HCT116 (cell line): ENCODE measurements around the gene SYTL3. TPM values are rescaled to one million over a fixed set of nuclear protein-coding genes. Genes with fewer than 3 reads are reported as not detected.

Experiments used
- ATAC-seq: fragments of 200-7000 bp; cut with Tn5 transposase; 2 replicates; pipeline ENCODE4 v1.9.1; 2020; ENCODE audit warnings: mild to moderate bottlenecking, moderate library complexity
- BruUV-seq: library from RNA; stranded (reverse); fragments of 400-500 nt; replicated peaks from 2 replicates; lab custom pipeline; 2021; lab: Mats Ljungman, UMichigan
- CTCF ChIA-PET: fragments of 300-600 bp; sonication (Branson Sonifier 250); formaldehyde crosslinking; loops from one replicate; lab custom pipeline; 2021; ENCODE audit warnings: antibody characterized with exemption; lab: Charles Lee
- POLR2A ChIA-PET: fragments of 300-600, 350-600 bp; sonication (Branson Sonifier 250); formaldehyde crosslinking; loops from one replicate; lab custom pipeline; 2021; ENCODE audit warnings: antibody characterized with exemption; lab: Charles Lee
- RAD21 ChIA-PET, 2 experiments: fragments of 300-600 bp; sonication (Branson Sonifier 250); formaldehyde crosslinking; loops; one replicate each; lab custom pipeline; 2023; ENCODE audit warnings: low total read pairs in 2 of 2; ENCODE audit not compliant: uncharacterized antibody in 2 of 2, unreplicated experiment in 2 of 2, low non-redundant PET in 1 of 2; lab: Charles Lee
- DNase-seq: peaks from one replicate; pipeline ENCODE4 v3.0.0-alpha.2; 2010; ENCODE audit warnings: low read depth, low spot score
- H2AFZ ChIP-seq: fragments of 200-600 bp; shearing (Covaris generic), sonication (generic); 2 replicates; pipeline ENCODE4 v1.6.1; 2017; ENCODE audit warnings: low read depth, mixed run types, mixed read lengths, antibody characterized with exemption, low read length; ENCODE audit not compliant: poor library complexity, severe bottlenecking
- H3K27ac ChIP-seq: 2 replicates; pipeline ENCODE4 v1.5.1; 2012; ENCODE audit warnings: low read depth, low read length
- H3K27me3 ChIP-seq: fragments of 200-600 bp; sonication (generic); 2 replicates; pipeline ENCODE4 v1.6.1; 2016; ENCODE audit warnings: mixed run types, low read length, mixed read lengths; ENCODE audit not compliant: insufficient read depth
- H3K36me3 ChIP-seq, 2 experiments: fragments of 200-500 bp in 1 of 2; fragments of 200-600 bp in 1 of 2; sonication (Bioruptor generic) in 1 of 2; sonication (generic) in 1 of 2; 2 replicates each; pipeline versions ENCODE4 v1.5.1 to v1.6.1; 2014 to 2016; ENCODE audit warnings: low read length in 2 of 2, inconsistent platforms in 1 of 2, mixed read lengths in 1 of 2, mixed run types in 1 of 2; ENCODE audit not compliant: insufficient read depth in 2 of 2, control insufficient read depth in 1 of 2
- H3K4me1 ChIP-seq, 2 experiments: fragments of 200-600 bp in 1 of 2; sonication (generic) in 1 of 2; 2 replicates each; pipeline versions ENCODE4 v1.5.1 to v1.6.1; 2012 to 2017; ENCODE audit warnings: low read length in 2 of 2, inconsistent platforms in 1 of 2, mild to moderate bottlenecking in 1 of 2, mixed read lengths in 1 of 2, mixed run types in 1 of 2, moderate library complexity in 1 of 2; ENCODE audit not compliant: insufficient read depth in 2 of 2, control insufficient read depth in 1 of 2
- H3K4me2 ChIP-seq: fragments of 200-600 bp; sonication (generic); 2 replicates; pipeline ENCODE4 v1.6.1; 2017; ENCODE audit warnings: mixed run types, low read length, mixed read lengths
- H3K4me3 ChIP-seq, 2 experiments: fragments of 200-600 bp in 1 of 2; sonication (generic) in 1 of 2; replicated peaks in 1 of 2; 2 replicates each; pipeline ENCODE4 v1.5.1; 2011 to 2016; ENCODE audit warnings: low read length in 2 of 2, control low read depth in 1 of 2, low read depth in 1 of 2, mild to moderate bottlenecking in 1 of 2, mixed read lengths in 1 of 2, mixed run types in 1 of 2
- H3K79me2 ChIP-seq: fragments of 200-600 bp; sonication (generic); 2 replicates; pipeline ENCODE4 v1.6.1; 2017; ENCODE audit warnings: mild to moderate bottlenecking, mixed run types, low read length, moderate library complexity, mixed read lengths; ENCODE audit not compliant: insufficient read depth
- H3K9ac ChIP-seq: fragments of 200-600 bp; sonication (generic); 2 replicates; pipeline ENCODE4 v1.6.1; 2016; ENCODE audit warnings: low read length, mixed read lengths
- H3K9me2 ChIP-seq: fragments of 200-600 bp; sonication (generic), shearing (Covaris generic); 2 replicates; pipeline ENCODE4 v1.6.1; 2017; ENCODE audit warnings: mixed run types, mild to moderate bottlenecking, moderate library complexity; ENCODE audit not compliant: insufficient read depth
- H3K9me3 ChIP-seq, 2 experiments: fragments of 200-500 bp in 1 of 2; fragments of 200-600 bp in 1 of 2; sonication (Bioruptor generic) in 1 of 2; sonication (generic) in 1 of 2; 2 replicates each; pipeline ENCODE4 v1.6.1; 2014 to 2017; ENCODE audit warnings: low read length in 2 of 2, mixed read lengths in 2 of 2, inconsistent platforms in 1 of 2, low read depth in 1 of 2, mild to moderate bottlenecking in 1 of 2, mixed run types in 1 of 2, moderate library complexity in 1 of 2; ENCODE audit not compliant: control insufficient read depth in 1 of 2, insufficient read depth in 1 of 2
- H4K20me1 ChIP-seq: fragments of 200-600 bp; sonication (generic), shearing (Covaris generic); 2 replicates; pipeline ENCODE4 v1.6.1; 2017; ENCODE audit warnings: mixed run types, mild to moderate bottlenecking, moderate library complexity; ENCODE audit not compliant: insufficient read depth
- ATF3 ChIP-seq: IDR thresholded peaks from 2 replicates; pipeline ENCODE4 v1.6.1; 2012
- CBX3 ChIP-seq: IDR thresholded peaks from 2 replicates; pipeline ENCODE4 v1.6.1; 2012; ENCODE audit warnings: low read depth
- CEBPB ChIP-seq: IDR thresholded peaks from 2 replicates; pipeline ENCODE4 v1.6.1; 2012; ENCODE audit warnings: low read depth
- EGR1 ChIP-seq: IDR thresholded peaks from 2 replicates; pipeline ENCODE4 v1.6.1; 2012; ENCODE audit warnings: low read depth
- ELF1 ChIP-seq: IDR thresholded peaks from 2 replicates; pipeline ENCODE4 v1.6.1; 2012; ENCODE audit warnings: low read depth, borderline replicate concordance
- EZH2phosphoT487 ChIP-seq: fragments of 200-600 bp; IDR thresholded peaks from 2 replicates; pipeline ENCODE4 v1.6.1; 2018; ENCODE audit warnings: antibody characterized with exemption, borderline replicate concordance
- FOSL1 ChIP-seq: IDR thresholded peaks from 2 replicates; pipeline ENCODE4 v1.6.1; 2012; ENCODE audit warnings: low read depth
- JUND ChIP-seq: IDR thresholded peaks from 2 replicates; pipeline ENCODE4 v1.6.1; 2012
- SIN3A ChIP-seq: IDR thresholded peaks from 2 replicates; pipeline ENCODE4 v1.6.1; 2012; ENCODE audit warnings: low read depth
- YY1 ChIP-seq: IDR thresholded peaks from 2 replicates; pipeline ENCODE4 v1.6.1; 2011; ENCODE audit warnings: low read length, low read depth, moderate library complexity, mild to moderate bottlenecking; ENCODE audit not compliant: insufficient replicate concordance; ENCODE audit errors: extremely low read depth
- ZFX ChIP-seq: fragments of 450-650 bp; IDR thresholded peaks from 2 replicates; pipeline ENCODE4 v1.6.1; 2017
- intact Hi-C: fragments of 100-400 bp; cut with micrococcal nuclease; formaldehyde crosslinking; loops from 2 replicates; pipeline ENCODE4 v1.10.0; 2022
- total RNA-seq: library from RNA; stranded (reverse); gene quantifications from one replicate; pipeline ENCODE4 v1.2.1, GENCODE V29; 2021; ENCODE audit not compliant: unreplicated experiment
- TF ChIP-seq, protein P1 (sequence below): IDR thresholded peaks from 2 replicates; pipeline ENCODE4 v1.6.1; 2012; ENCODE audit warnings: low read depth
- TF ChIP-seq, protein P2 (sequence below): IDR thresholded peaks from 2 replicates; pipeline ENCODE4 v1.6.1; 2012

Gene SYTL3
- total RNA-seq, 1 experiment from 2014 or later: 55.3 TPM

DNA sequence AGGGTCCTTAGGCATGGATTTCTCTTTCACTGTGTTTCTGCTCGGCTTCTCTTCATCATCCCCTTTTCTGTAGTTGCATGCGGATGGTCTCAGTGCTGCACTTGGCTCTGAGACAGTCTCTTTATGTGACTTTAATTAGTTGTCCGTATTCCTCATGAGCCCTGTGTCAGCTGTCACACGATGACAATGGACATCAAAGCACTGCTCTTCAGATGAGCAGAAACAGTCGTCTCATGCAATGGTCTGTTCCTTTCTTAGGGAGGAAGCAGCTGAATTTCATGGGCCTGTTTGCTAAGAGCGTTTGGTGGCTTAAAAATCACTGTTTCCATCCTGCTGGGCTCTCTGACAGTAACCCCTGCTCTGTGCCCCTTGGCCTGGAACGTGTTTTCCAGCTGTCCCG is 64.9 kb downstream of the SYTL3 start:
- H2AFZ ChIP-seq: no peak overlapping the region
- BruUV-seq: no TSS peak
- 0 out of 2 replicates have a peak overlapping the region, but pooled peaks have one; percentile 22 for H3K4me2 ChIP-seq
- no peak for TF ChIP-seq YY1
- no peak for TF ChIP-seq EGR1
- no peaks in the 10 kb centered on the region for H3K9me3 ChIP-seq
- intact Hi-C loops: no loop called here
- no peaks in the 10 kb centered on the region for H4K20me1 ChIP-seq
- peaks cover 0 to 19% of the 10 kb centered on the region in 2 experiments; a peak in 1 of 4 replicates for H3K36me3 ChIP-seq
- ChIA-PET RAD21 (no interaction called here), CTCF (interaction anchor here (1.2 kb wide), 1 partner anchor 24 kb away, joined by 6 read pairs; no protein-coding TSS in a partner anchor), POLR2A (no interaction called here)
- no peak overlapping the region for H3K4me3 ChIP-seq
- ATAC-seq (no peak), DNase-seq (no peak)
- H3K9me2 ChIP-seq: no peaks in the 10 kb centered on the region
- peaks cover 24% of the 10 kb centered on the region for H3K79me2 ChIP-seq
- H3K27ac ChIP-seq: peak overlapping the region; percentile 60
- no peaks in the 10 kb centered on the region for H3K27me3 ChIP-seq
- H3K4me1 ChIP-seq: peaks cover 47 to 88% of the 10 kb centered on the region in 2 experiments
- H3K9ac ChIP-seq: peak overlapping the region; percentile 29

DNA sequence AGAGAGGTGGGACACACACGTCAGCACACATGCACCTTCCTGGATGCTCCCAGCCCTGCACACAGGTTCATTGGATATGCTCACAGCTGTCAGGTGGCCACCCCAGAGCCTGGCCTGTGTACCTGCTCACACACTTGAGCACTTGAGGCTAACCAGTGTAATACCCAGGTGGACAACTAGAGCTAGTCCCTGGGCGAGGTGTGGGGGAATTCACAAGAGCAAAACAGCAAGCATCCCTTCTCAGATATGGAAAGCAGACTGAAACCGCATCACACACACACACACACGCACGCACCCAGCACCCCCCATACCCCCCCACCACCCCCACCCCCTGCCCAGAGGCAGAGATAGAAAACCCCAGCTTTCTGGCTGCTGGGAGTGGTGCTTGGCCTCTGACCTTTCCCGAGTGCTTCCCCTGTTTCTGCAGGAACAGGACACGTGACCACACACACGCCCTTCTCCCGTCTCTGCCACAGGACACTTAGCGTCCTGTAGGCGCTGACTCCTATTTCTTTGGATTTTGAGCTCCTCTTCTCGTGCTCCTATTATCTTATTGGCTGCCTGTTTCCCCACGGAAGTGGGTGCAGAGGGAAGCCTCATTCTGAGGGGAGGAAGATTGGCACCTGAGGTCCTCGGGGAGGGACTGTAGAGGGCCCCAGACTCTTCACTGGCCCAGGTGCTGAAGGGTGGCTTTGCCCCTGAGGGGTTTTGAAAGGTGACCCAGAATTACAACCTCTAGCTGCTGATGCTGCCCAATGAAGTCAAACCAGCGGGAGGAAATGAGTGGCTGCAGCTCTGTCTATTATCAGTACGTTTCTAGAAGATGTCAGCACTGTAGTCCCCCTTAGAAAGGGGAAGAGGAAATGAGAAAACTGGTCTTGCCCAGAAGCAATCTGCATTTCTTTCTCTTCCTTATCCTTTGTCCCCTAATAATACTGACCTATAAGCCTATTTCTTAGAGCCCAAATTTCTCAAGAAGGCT is 65.8 kb downstream of the SYTL3 start:
- Histone ChIP-seq H2AFZ (no peak overlapping the region), H3K9me2 (no peaks in the 10 kb centered on the region), H3K27me3 (no peaks in the 10 kb centered on the region), H3K4me3 (no peak overlapping the region), H3K36me3 (peaks cover 0 to 15% of the 10 kb centered on the region in 2 experiments; a peak in 1 of 4 replicates), H3K79me2 (peaks cover 25% of the 10 kb centered on the region), H3K27ac (peak overlapping the region; percentile 66), H4K20me1 (no peaks in the 10 kb centered on the region), H3K4me2 (peak overlapping the region; percentile 44), H3K9me3 (no peaks in the 10 kb centered on the region), H3K4me1 (peaks cover 56 to 88% of the 10 kb centered on the region in 2 experiments), H3K9ac (peak overlapping the region; percentile 54)
- CTCF ChIA-PET: interaction anchor here (0.9 to 1.2 kb wide), 4 partner anchors 9 to 25 kb away, joined by 3 to 8 read pairs (median 5); no protein-coding TSS in a partner anchor
- DNase-seq (no peak), ATAC-seq (peak; percentile 29)
- RAD21 ChIA-PET: no interaction called here
- intact Hi-C loops: no loop called here
- POLR2A ChIA-PET: interaction anchor here (1.0 to 1.7 kb wide), 2 partner anchors 9 to 45 kb away, joined by 3 to 6 read pairs; no protein-coding TSS in a partner anchor
- no TSS peak for BruUV-seq
- TF ChIP-seq CEBPB (no peak), SIN3A (no peak), ELF1 (no peak), CBX3 (no peak), YY1 (no peak), ATF3 (no peak), FOSL1 (no peak), JUND (no peak), EZH2phosphoT487 (no peak), ZFX (no peak)
- TF ChIP-seq, protein P1, sequence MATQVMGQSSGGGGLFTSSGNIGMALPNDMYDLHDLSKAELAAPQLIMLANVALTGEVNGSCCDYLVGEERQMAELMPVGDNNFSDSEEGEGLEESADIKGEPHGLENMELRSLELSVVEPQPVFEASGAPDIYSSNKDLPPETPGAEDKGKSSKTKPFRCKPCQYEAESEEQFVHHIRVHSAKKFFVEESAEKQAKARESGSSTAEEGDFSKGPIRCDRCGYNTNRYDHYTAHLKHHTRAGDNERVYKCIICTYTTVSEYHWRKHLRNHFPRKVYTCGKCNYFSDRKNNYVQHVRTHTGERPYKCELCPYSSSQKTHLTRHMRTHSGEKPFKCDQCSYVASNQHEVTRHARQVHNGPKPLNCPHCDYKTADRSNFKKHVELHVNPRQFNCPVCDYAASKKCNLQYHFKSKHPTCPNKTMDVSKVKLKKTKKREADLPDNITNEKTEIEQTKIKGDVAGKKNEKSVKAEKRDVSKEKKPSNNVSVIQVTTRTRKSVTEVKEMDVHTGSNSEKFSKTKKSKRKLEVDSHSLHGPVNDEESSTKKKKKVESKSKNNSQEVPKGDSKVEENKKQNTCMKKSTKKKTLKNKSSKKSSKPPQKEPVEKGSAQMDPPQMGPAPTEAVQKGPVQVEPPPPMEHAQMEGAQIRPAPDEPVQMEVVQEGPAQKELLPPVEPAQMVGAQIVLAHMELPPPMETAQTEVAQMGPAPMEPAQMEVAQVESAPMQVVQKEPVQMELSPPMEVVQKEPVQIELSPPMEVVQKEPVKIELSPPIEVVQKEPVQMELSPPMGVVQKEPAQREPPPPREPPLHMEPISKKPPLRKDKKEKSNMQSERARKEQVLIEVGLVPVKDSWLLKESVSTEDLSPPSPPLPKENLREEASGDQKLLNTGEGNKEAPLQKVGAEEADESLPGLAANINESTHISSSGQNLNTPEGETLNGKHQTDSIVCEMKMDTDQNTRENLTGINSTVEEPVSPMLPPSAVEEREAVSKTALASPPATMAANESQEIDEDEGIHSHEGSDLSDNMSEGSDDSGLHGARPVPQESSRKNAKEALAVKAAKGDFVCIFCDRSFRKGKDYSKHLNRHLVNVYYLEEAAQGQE: no peak
- TF ChIP-seq, protein P2, sequence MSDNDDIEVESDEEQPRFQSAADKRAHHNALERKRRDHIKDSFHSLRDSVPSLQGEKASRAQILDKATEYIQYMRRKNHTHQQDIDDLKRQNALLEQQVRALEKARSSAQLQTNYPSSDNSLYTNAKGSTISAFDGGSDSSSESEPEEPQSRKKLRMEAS: no peak
